Measurements from ENCODE around the gene ADAM23.
A peak's percentile ranks its signal among the peaks of the same experiment; 100 is the strongest.

ADAM23 gene

GRCh38 chr2:206642075-206643025 lies 199.0 kb downstream of the ADAM23 start, which contains the start of gene FAM237A:
FAM237A (plus strand) TSS chr2:206642487; CDS start chr2:206644237, 1,750 bp downstream.
- DNase-seq (ENCODE audit: low spot score): peak; percentile 41

DNA sequence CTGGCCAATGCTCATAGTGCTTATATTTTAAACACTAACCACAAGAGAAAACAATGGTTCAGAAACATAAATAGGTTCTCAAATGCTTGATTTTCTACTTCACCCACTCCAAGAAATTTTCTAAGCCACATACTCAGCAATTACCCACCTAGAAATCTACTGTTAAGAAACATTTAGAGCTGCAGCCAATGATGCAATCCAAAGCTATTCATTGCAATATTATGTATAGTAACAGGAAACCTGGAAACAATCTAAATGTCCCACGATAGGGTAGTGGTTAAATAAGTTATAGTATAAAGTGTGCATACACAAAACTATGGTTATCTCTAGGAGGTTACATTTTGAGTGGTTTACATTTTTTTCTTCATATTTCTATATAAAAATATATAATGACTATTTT lies 204.7 kb downstream of the ADAM23 start:
- no peak for DNase-seq (ENCODE audit: low spot score)

DNA sequence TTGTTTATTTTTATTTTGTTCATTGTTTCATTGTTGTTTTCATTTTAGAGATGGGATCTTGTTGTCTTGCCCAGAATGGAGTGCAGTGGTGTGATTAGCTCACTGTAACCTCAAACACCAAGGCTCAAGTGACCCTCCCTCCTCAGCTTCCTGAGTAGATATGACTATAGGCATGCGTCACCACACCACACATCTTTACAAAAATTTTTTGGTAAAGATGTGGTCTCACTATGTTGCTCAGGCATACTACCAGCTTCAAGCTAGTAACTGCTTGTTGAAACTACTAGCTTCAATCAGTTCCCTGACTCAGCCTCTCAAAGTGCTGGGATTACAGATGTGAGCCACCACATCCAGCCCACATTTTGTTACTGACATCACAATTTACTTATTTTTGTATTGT lies 213.8 kb downstream of the ADAM23 start:
- DNase-seq (ENCODE audit: low spot score): no peak

- DNase-seq (ENCODE audit: low spot score): no peak
Measured at GRCh38 chr2:206665251-206665650, 221.9 kb downstream of the ADAM23 start.
